ACC112 (cell line): Measurements from ENCODE around the gene MPP4.
A peak's percentile ranks its signal among the peaks of the same experiment; 100 is the strongest.
"Not testable (repeated sequence)": the region's sequence is repeated elsewhere in the genome, so short reads cannot be mapped to it uniquely, and the experiment has no call there.

ENCODE experiments used
- H2AFZ ChIP-seq: fragments of 200-600 bp; sonication (generic); one replicate; pipeline ENCODE4 v1.6.0; 2017; ENCODE audit warnings: antibody characterized with exemption, low read length; ENCODE audit not compliant: unreplicated experiment
- H3K27ac ChIP-seq: fragments of 200-600 bp; sonication (generic); 2 replicates; pipeline ENCODE4 v1.5.1; 2014; ENCODE audit warnings: low read depth, mild to moderate bottlenecking, antibody characterized with exemption, low read length, moderate library complexity
- H3K27me3 ChIP-seq: fragments of 200-600 bp; sonication (generic); 2 replicates; pipeline ENCODE4 v1.6.1; 2014; ENCODE audit warnings: mild to moderate bottlenecking, antibody characterized with exemption, low read length, moderate library complexity, mixed read lengths; ENCODE audit not compliant: insufficient read depth
- H3K36me3 ChIP-seq: fragments of 200-600 bp; sonication (generic); 2 replicates; pipeline ENCODE4 v1.6.1; 2016; ENCODE audit warnings: mild to moderate bottlenecking, antibody characterized with exemption, low read length, moderate library complexity, mixed read lengths; ENCODE audit not compliant: insufficient read depth
- H3K4me1 ChIP-seq: fragments of 200-600 bp; sonication (generic); one replicate; pipeline ENCODE4 v1.6.1; 2016; ENCODE audit warnings: low read length, mixed read lengths; ENCODE audit not compliant: insufficient read depth, unreplicated experiment, control insufficient read depth
- H3K4me3 ChIP-seq: fragments of 200-600 bp; sonication (generic); 2 replicates; pipeline ENCODE4 v1.5.1; 2014; ENCODE audit warnings: mild to moderate bottlenecking, low read depth, low read length
- H3K79me2 ChIP-seq: fragments of 200-600 bp; sonication (generic); one replicate; pipeline ENCODE4 v1.6.0; 2016; ENCODE audit warnings: low read length; ENCODE audit not compliant: control insufficient read depth, unreplicated experiment, insufficient read depth

Gene MPP4

GRCh38 chr2:201674298-201674697, 24.1 kb downstream of the MPP4 start:
- H3K27me3 ChIP-seq = no peaks in the 10 kb centered on the region
- H3K79me2 ChIP-seq = no peaks in the 10 kb centered on the region
- no peak overlapping the region for H2AFZ ChIP-seq
- no peaks in the 10 kb centered on the region for H3K4me1 ChIP-seq
- H3K4me3 ChIP-seq = no peak overlapping the region
- H3K27ac ChIP-seq = no peak overlapping the region
- H3K36me3 ChIP-seq = no peaks in the 10 kb centered on the region

GRCh38 chr2:201673546-201673945, 24.9 kb downstream of the MPP4 start:
- no peaks in the 10 kb centered on the region for H3K27me3 ChIP-seq
- peaks cover 3% of the 10 kb centered on the region for H3K4me1 ChIP-seq
- H3K79me2 ChIP-seq = no peaks in the 10 kb centered on the region
- no peak overlapping the region for H2AFZ ChIP-seq
- no peak overlapping the region for H3K27ac ChIP-seq
- no peaks in the 10 kb centered on the region for H3K36me3 ChIP-seq
- H3K4me3 ChIP-seq = no peak overlapping the region

- H3K79me2 ChIP-seq, H3K4me3 ChIP-seq, H3K36me3 ChIP-seq, H3K27ac ChIP-seq, H2AFZ ChIP-seq, H3K4me1 ChIP-seq, H3K27me3 ChIP-seq: not testable (repeated sequence)
Observed at GRCh38 chr2:201671205-201671604, 27.2 kb downstream of the MPP4 start.

GRCh38 chr2:201669865-201670264, 28.6 kb downstream of the MPP4 start:
- no peak overlapping the region for H3K4me3 ChIP-seq
- no peaks in the 10 kb centered on the region for H3K36me3 ChIP-seq
- H3K79me2 ChIP-seq = no peaks in the 10 kb centered on the region
- no peaks in the 10 kb centered on the region for H3K27me3 ChIP-seq
- H3K27ac ChIP-seq = no peak overlapping the region
- peaks cover 8% of the 10 kb centered on the region for H3K4me1 ChIP-seq
- no peak overlapping the region for H2AFZ ChIP-seq

GRCh38 chr2:201668402-201668910, 30.0 kb downstream of the MPP4 start:
- Histone ChIP-seq H3K4me3 (no peak overlapping the region), H3K27ac (no peak overlapping the region), H3K4me1 (peaks cover 8% of the 10 kb centered on the region), H3K36me3 (no peaks in the 10 kb centered on the region), H3K27me3 (no peaks in the 10 kb centered on the region), H3K79me2 (no peaks in the 10 kb centered on the region), H2AFZ (no peak overlapping the region)

GRCh38 chr2:201664334-201664733, 34.1 kb downstream of the MPP4 start:
- H3K27me3 ChIP-seq = no peaks in the 10 kb centered on the region
- H3K27ac ChIP-seq = no peak overlapping the region
- no peaks in the 10 kb centered on the region for H3K36me3 ChIP-seq
- peaks cover 14% of the 10 kb centered on the region for H3K4me1 ChIP-seq
- H2AFZ ChIP-seq = no peak overlapping the region
- H3K4me3 ChIP-seq = no peak overlapping the region
- no peaks in the 10 kb centered on the region for H3K79me2 ChIP-seq

GRCh38 chr2:201661366-201661765, 37.1 kb downstream of the MPP4 start:
- no peak overlapping the region for H3K4me3 ChIP-seq
- H3K4me1 ChIP-seq = peaks cover 9% of the 10 kb centered on the region
- H3K27me3 ChIP-seq = no peaks in the 10 kb centered on the region
- H3K36me3 ChIP-seq = no peaks in the 10 kb centered on the region
- H3K27ac ChIP-seq = no peak overlapping the region
- H3K79me2 ChIP-seq = no peaks in the 10 kb centered on the region
- H2AFZ ChIP-seq = peak overlapping the region; percentile 7

- H3K27me3 ChIP-seq = no peaks in the 10 kb centered on the region
- H2AFZ ChIP-seq = no peak overlapping the region
- no peak overlapping the region for H3K27ac ChIP-seq
- peaks cover 14% of the 10 kb centered on the region for H3K4me1 ChIP-seq
- no peaks in the 10 kb centered on the region for H3K36me3 ChIP-seq
- no peaks in the 10 kb centered on the region for H3K79me2 ChIP-seq
- no peak overlapping the region for H3K4me3 ChIP-seq
Observed at GRCh38 chr2:201660293-201660895, 38.0 kb downstream of the MPP4 start.

- no peaks in the 10 kb centered on the region for H3K36me3 ChIP-seq
- H2AFZ ChIP-seq = no peak overlapping the region
- no peak overlapping the region for H3K4me3 ChIP-seq
- H3K27me3 ChIP-seq = no peaks in the 10 kb centered on the region
- H3K79me2 ChIP-seq = no peaks in the 10 kb centered on the region
- H3K4me1 ChIP-seq = peaks cover 34% of the 10 kb centered on the region
- no peak overlapping the region for H3K27ac ChIP-seq
Observed at GRCh38 chr2:201656740-201657139, 41.7 kb downstream of the MPP4 start.

GRCh38 chr2:201656102-201656501, 42.3 kb downstream of the MPP4 start:
- Histone ChIP-seq H3K4me3 (no peak overlapping the region), H3K27ac (peak overlapping the region; percentile 91), H3K4me1 (peaks cover 28% of the 10 kb centered on the region), H3K27me3 (no peaks in the 10 kb centered on the region), H3K79me2 (no peaks in the 10 kb centered on the region), H3K36me3 (no peaks in the 10 kb centered on the region), H2AFZ (no peak overlapping the region)

- no peaks in the 10 kb centered on the region for H3K36me3 ChIP-seq
- H3K4me3 ChIP-seq = peak overlapping the region; percentile 49
- peaks cover 28% of the 10 kb centered on the region for H3K4me1 ChIP-seq
- H2AFZ ChIP-seq = peak overlapping the region; percentile 66
- no peaks in the 10 kb centered on the region for H3K27me3 ChIP-seq
- H3K27ac ChIP-seq = peak overlapping the region; percentile 91
- H3K79me2 ChIP-seq = no peaks in the 10 kb centered on the region
Observed at GRCh38 chr2:201654616-201655384, 43.6 kb downstream of the MPP4 start.
